IPS-20b (cell line): ENCODE results near the gene HSD17B7.
A peak's percentile ranks its signal among the peaks of the same experiment; 100 is the strongest.
"Not testable (repeated sequence)": the region's sequence is repeated elsewhere in the genome, so short reads cannot be mapped to it uniquely, and the experiment has no call there.

Source experiments
- H3K27ac ChIP-seq: one replicate; pipeline ENCODE4 v1.5.1; 2013; ENCODE audit warnings: low read length
- H3K27me3 ChIP-seq: 2 replicates; pipeline ENCODE4 v1.6.1; 2013; ENCODE audit warnings: mild to moderate bottlenecking, low read length, inconsistent platforms; ENCODE audit not compliant: insufficient read depth
- H3K36me3 ChIP-seq: 2 replicates; pipeline ENCODE4 v1.6.1; 2013; ENCODE audit warnings: low read depth, mild to moderate bottlenecking, inconsistent platforms, low read length, moderate library complexity; ENCODE audit not compliant: insufficient read depth
- H3K4me1 ChIP-seq: 2 replicates; pipeline ENCODE4 v1.6.1; 2013; ENCODE audit warnings: mild to moderate bottlenecking, control low read depth, inconsistent platforms, low read length, moderate library complexity; ENCODE audit not compliant: insufficient read depth
- H3K4me3 ChIP-seq: 2 replicates; pipeline ENCODE4 v1.5.1; 2013; ENCODE audit warnings: mild to moderate bottlenecking, low read length, inconsistent platforms
- H3K9ac ChIP-seq: 2 replicates; pipeline ENCODE4 v1.6.1; 2013; ENCODE audit warnings: low read depth, mild to moderate bottlenecking, inconsistent platforms, low read length, moderate library complexity
- H3K9me3 ChIP-seq: 2 replicates; pipeline ENCODE4 v1.6.1; 2013; ENCODE audit warnings: mild to moderate bottlenecking, low read depth, low read length, inconsistent platforms; ENCODE audit not compliant: insufficient read depth

HSD17B7 gene

GRCh38 chr1:162790303-162790984, at the start of gene HSD17B7:
Gene HSD17B7 (plus strand): TSS chr1:162790702. CDS start chr1:162790801, 99 bp downstream.
- H3K4me1 ChIP-seq, H3K36me3 ChIP-seq, H3K27ac ChIP-seq, H3K9me3 ChIP-seq, H3K9ac ChIP-seq, H3K27me3 ChIP-seq: not testable (repeated sequence)
- peak within 1 kb of the TSS; percentile 59 for H3K4me3 ChIP-seq

GRCh38 chr1:162740755-162741154, 49.7 kb upstream of the HSD17B7 start:
- Histone ChIP-seq H3K27ac (no peak overlapping the region), H3K4me3 (no peak overlapping the region), H3K36me3 (no peaks in the 10 kb centered on the region), H3K9ac (no peak overlapping the region), H3K4me1 (no peaks in the 10 kb centered on the region), H3K27me3 (no peaks in the 10 kb centered on the region), H3K9me3 (peaks cover 4% of the 10 kb centered on the region; the same call in 1 of the 2 replicates)

- Histone ChIP-seq H3K9ac (no peak overlapping the region), H3K27ac (no peak overlapping the region), H3K4me1 (no peaks in the 10 kb centered on the region), H3K27me3 (no peaks in the 10 kb centered on the region), H3K36me3 (no peaks in the 10 kb centered on the region), H3K9me3 (peaks cover 12% of the 10 kb centered on the region; the same call in 1 of the 2 replicates), H3K4me3 (no peak overlapping the region)
These were observed 48.9 kb upstream of the HSD17B7 start for GRCh38 chr1:162741574-162741973.

GRCh38 chr1:162746264-162746942, 44.1 kb upstream of the HSD17B7 start:
- H3K9me3 ChIP-seq, result peaks cover 13% of the 10 kb centered on the region; the same call in 1 of the 2 replicates

GRCh38 chr1:162753001-162753658, 37.4 kb upstream of the HSD17B7 start:
- H3K36me3 ChIP-seq, result no peaks in the 10 kb centered on the region
- no peak overlapping the region for H3K4me3 ChIP-seq
- no peaks in the 10 kb centered on the region for H3K9me3 ChIP-seq
- H3K4me1 ChIP-seq, result no peaks in the 10 kb centered on the region; the same call in 1 of the 2 replicates
- H3K9ac ChIP-seq, result no peak overlapping the region
- no peaks in the 10 kb centered on the region for H3K27me3 ChIP-seq
- H3K27ac ChIP-seq, result no peak overlapping the region

More at GRCh38 chr1:162746264-162746942, 44.1 kb upstream of the HSD17B7 start:
- not testable (repeated sequence) for H3K4me3 ChIP-seq, H3K27ac ChIP-seq, H3K27me3 ChIP-seq, H3K9ac ChIP-seq, H3K4me1 ChIP-seq, H3K36me3 ChIP-seq

- no peak overlapping the region for H3K4me3 ChIP-seq
- H3K9ac ChIP-seq, result no peak overlapping the region
- H3K4me1 ChIP-seq, result no peaks in the 10 kb centered on the region; the same call in 1 of the 2 replicates
- no peaks in the 10 kb centered on the region for H3K9me3 ChIP-seq
- H3K36me3 ChIP-seq, result no peaks in the 10 kb centered on the region
- H3K27me3 ChIP-seq, result no peaks in the 10 kb centered on the region
- no peak overlapping the region for H3K27ac ChIP-seq
These were observed 36.4 kb upstream of the HSD17B7 start for GRCh38 chr1:162753998-162754585.

GRCh38 chr1:162755306-162755705, 35.2 kb upstream of the HSD17B7 start:
- H3K27ac ChIP-seq, result no peak overlapping the region
- no peaks in the 10 kb centered on the region for H3K9me3 ChIP-seq
- H3K9ac ChIP-seq, result no peak overlapping the region
- no peaks in the 10 kb centered on the region for H3K27me3 ChIP-seq
- H3K4me1 ChIP-seq, result no peaks in the 10 kb centered on the region; the same call in 1 of the 2 replicates
- no peak overlapping the region for H3K4me3 ChIP-seq
- H3K36me3 ChIP-seq, result no peaks in the 10 kb centered on the region

- no peaks in the 10 kb centered on the region for H3K9me3 ChIP-seq
These were observed 34.0 kb upstream of the HSD17B7 start for GRCh38 chr1:162756523-162756922.

GRCh38 chr1:162757476-162757875, 33.0 kb upstream of the HSD17B7 start:
- Histone ChIP-seq H3K9ac (no peak overlapping the region), H3K36me3 (no peaks in the 10 kb centered on the region), H3K4me1 (no peaks in the 10 kb centered on the region; the same call in 1 of the 2 replicates), H3K9me3 (no peaks in the 10 kb centered on the region), H3K27ac (no peak overlapping the region), H3K27me3 (no peaks in the 10 kb centered on the region), H3K4me3 (no peak overlapping the region)

More at GRCh38 chr1:162756523-162756922, 34.0 kb upstream of the HSD17B7 start:
- Histone ChIP-seq H3K36me3 (no peaks in the 10 kb centered on the region), H3K27me3 (no peaks in the 10 kb centered on the region), H3K4me1 (no peaks in the 10 kb centered on the region; the same call in 1 of the 2 replicates), H3K9ac (no peak overlapping the region), H3K27ac (no peak overlapping the region), H3K4me3 (no peak overlapping the region)

GRCh38 chr1:162765788-162766187, 24.7 kb upstream of the HSD17B7 start:
- Histone ChIP-seq H3K27ac (no peak overlapping the region), H3K4me1 (no peaks in the 10 kb centered on the region), H3K27me3 (no peaks in the 10 kb centered on the region), H3K9me3 (no peaks in the 10 kb centered on the region), H3K4me3 (no peak overlapping the region), H3K36me3 (no peaks in the 10 kb centered on the region), H3K9ac (no peak overlapping the region)

- H3K4me3 ChIP-seq, result no peak overlapping the region
- H3K4me1 ChIP-seq, result peaks cover 7% of the 10 kb centered on the region; the same call in 1 of the 2 replicates
- H3K27me3 ChIP-seq, result no peaks in the 10 kb centered on the region
- H3K9ac ChIP-seq, result no peak overlapping the region
- no peak overlapping the region for H3K27ac ChIP-seq
- no peaks in the 10 kb centered on the region for H3K36me3 ChIP-seq
- no peaks in the 10 kb centered on the region for H3K9me3 ChIP-seq
These were observed 17.8 kb upstream of the HSD17B7 start for GRCh38 chr1:162772571-162773154.
